Dermis microvascular lymphatic vessel endothelial cell (primary cell): Measurements from ENCODE around the gene POLD4. TPM values are rescaled to one million over a fixed set of nuclear protein-coding genes. Genes with fewer than 3 reads are reported as not detected.
"Not testable (repeated sequence)": the region's sequence is repeated elsewhere in the genome, so short reads cannot be mapped to it uniquely, and the experiment has no call there.

ENCODE experiments used
- DNase-seq, 2 donors: peaks; one replicate each; pipeline versions ENCODE4 v3.0.0 to v3.0.0-alpha.2; 2010; ENCODE audit warnings: low read depth in 2 of 2
- total RNA-seq: library from RNA; depleted of rRNA; stranded (reverse); fragments of >200 nt; gene quantifications from 2 replicates; pipeline ENCODE4 v1.2.1, GENCODE V29; 2014

Gene POLD4
- total RNA-seq, 1 donor from 2014 or later, result 26.2 TPM

DNA sequence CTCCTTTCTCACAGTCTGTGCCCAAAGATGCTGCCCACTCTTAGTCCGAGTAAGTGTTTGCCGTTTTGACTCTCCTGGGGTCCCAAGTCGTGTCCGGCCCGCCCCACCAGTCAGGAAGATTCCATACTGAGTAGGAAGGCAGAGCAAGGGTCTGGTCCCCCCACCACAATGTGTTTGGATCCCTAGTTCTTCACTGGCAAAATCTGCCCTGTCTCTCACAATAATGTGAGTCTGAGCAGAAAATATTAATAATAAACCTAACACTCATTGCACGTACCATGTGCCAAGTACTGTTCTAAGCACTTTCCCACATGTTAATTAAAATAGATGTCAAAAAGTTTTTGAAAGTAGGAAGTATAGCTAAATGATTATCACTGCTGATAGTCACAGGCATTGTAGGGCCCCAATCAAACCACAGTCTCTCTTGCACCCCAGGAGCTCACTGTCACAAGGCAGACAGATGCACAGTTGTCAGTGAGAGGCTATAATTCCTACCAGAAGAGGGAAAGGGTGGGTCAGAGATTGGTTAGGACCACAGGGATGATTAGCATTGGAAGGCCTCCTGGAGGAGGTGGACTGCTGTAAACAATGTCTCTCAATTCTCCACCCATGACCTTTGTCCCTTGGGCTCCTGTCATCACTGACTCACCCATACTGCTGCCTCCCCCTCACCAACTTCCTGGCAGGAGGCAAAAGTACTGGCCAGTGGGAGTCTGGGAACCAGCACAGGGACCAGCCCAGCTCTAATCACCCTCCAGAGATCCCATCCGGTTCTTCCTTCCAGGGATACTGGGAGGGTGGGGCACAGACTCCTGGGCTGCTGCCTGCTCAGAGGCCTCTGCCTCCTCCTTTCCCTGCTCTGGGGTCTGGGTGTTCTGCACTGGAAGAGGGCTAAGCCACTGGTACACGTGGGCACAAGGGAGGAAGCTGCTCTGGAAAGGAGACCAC lies 1.0 kb upstream of the POLD4 start:
- DNase-seq, result peak; percentile 73 to 97

DNA sequence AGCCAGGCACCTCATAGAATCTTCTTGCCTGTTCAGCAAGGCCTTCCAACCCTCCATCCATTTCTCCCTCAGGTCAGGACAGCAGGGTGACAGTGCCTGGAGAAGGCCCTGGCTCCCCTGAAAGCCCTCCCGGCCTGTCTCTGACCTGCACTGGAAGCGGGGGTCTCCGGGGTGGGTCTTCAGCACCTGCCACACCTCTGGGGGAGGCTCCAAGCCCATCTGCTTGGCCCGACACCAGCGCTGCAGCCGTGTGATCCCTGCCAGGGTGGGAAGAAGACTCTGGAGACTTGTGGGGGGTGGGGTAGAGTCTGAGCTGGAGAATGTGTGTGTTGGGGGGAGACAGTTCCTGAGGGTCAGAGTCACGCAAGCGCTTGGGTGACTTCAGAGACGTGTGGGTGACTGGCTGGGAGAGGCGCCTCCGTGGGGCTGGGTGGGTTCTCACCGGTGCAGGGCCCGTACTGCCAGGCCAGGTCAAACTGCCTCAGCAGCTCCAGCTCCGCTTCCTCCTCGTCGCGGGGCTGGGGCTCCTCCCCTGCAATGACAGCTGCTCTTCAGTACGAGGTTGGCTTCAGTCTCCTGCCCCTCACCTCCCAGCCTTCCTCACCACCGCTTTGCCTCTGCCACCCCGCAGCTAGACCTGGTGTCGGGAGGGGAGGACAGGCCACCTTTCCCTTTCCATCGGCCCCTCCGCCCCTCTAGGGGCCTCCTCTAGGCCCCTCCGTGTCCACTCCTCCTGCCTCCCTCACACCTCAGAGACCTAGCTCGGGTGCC lies 615 bp downstream of the POLD4 start:
- DNase-seq, result peak in 1 of 2 donors; percentile 60

DNA sequence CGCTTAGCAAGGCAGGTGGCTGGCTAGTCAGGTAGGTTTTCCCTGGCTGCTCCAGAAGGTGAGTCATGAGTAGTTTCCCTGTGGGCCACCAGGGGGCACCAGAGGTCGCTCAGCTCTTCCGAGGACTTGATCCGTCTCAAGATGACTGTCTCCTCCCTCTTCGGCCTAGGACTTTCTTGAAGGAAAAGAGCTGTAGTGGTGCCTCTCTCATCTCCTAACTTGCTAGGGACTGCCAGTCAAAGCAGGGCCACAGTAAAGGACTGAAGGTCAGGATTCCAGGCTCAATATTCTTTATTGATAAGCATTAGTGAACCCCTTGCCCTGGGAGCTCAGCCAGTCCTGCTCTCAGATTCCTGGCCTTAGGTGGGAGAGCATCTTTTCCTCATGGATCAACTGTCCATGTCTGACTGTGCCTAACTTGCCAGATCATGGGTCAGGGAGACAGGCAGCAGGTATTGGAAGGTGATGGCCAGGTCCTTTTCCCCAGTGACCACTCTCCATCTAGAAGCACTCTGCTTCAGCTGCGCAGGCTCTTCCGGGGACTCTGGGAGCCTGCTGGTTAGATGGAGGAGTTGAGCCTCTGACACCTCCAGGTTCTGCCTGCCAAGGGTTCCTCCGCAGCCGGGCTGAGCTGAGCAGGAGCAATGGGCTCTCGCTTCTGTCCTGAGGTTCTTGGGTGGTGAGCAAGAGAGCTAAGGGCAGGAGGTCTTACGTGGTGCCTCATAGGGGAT lies 1.9 kb downstream of the POLD4 start:
- peak in 1 of 2 donors; percentile 73 for DNase-seq

DNA sequence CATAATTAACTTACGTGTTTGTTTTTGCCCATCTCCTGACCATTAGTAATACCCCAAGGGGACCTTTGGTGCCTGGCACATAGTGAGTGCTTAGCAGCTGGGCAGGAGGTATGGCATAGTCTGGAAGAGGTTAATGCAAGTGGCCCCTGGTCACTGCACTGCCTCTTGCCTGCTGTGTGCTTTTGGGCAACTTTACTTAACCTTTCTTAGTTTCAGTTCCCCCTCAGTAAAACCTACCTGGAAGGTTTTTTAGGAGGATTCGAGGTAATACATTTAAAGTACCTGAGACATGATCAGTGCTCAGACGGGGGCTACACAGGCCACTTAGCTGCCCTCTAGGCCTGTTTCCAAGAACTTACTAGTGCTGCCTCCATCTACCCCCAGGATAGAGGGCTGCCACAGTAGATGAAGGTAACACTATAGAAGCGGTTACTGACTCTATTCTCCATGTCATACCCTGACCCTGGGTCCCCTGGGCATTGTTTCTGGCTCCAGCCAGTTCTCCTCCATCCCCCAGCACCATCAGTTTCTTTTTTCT lies 3.3 kb downstream of the POLD4 start:
- no peak for DNase-seq

DNA sequence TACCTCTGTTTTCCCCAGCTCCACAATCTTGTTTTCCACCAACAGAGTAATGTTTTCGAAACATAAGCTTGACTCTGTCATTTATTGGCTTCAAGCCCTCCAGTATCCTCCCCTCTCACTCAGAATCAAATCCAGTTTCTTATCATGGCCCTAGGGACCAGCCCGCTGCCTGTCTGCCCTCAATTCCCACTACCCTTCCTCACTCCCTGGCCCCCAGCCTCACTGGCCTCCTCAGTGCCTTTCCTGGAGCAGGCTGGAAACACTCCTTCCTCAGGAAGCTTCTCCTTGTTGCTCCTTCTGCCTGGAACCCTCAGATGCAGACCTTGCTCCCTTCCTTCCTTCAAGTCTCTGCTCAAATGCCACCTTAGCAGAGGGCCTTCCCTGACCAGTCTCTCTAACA lies 3.9 kb downstream of the POLD4 start:
- DNase-seq, result no peak

DNA sequence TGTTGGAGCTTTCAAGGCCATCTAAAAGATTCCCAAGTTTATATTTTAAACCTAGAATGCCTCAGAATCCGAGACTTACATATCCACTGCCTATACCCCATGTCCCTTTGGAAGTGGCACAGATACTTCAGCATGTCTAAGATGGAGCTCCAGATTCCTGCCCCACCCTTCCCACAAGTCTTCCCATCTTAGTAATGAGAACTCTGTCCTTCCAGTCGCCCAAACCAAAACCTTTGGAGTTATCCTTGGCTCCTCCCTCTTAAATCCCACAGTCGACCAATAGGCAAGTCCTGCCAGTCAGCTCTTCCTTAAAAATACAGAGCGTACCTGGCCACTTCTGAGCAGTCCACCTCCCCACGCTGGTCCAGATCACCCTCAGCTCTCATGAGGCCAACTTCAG lies 4.3 kb downstream of the POLD4 start:
- DNase-seq, result no peak

DNA sequence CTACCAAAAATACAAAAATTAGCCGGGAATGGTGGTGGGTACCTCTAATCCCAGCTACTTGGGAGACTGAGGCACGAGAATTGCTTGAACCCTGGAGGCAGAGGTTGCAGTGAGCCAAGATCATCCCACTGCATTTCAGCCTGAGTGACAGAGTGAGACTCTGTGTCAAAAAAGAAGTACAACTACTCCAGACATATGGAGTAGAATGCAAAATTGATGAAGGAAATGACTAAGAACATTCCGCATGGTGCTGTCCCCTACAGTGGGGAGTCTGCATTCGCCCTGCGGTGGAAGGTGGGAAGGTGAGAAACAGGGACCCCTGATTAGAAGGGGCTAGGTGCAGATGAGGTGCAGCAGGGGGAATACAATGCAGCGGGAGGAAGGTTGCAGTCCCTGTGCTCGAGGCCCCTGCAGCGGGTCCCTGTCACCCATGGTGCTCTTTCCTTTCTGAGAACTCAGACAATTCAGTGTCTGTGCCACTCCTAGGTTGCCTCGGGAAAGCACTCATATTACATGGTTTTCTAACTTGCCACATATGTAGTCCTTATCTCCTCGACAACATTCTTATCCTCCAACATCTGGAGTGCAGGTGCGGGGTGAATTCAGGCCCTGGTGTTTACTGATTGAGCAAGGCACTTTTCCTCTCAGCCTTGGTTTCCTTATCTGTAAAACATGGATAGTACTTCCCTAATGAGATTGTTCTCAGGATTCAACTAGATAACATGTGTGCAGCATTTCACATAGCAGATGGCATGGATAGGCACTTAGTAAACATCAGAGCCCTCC lies 5.2 kb downstream of the POLD4 start:
- no peak for DNase-seq

DNA sequence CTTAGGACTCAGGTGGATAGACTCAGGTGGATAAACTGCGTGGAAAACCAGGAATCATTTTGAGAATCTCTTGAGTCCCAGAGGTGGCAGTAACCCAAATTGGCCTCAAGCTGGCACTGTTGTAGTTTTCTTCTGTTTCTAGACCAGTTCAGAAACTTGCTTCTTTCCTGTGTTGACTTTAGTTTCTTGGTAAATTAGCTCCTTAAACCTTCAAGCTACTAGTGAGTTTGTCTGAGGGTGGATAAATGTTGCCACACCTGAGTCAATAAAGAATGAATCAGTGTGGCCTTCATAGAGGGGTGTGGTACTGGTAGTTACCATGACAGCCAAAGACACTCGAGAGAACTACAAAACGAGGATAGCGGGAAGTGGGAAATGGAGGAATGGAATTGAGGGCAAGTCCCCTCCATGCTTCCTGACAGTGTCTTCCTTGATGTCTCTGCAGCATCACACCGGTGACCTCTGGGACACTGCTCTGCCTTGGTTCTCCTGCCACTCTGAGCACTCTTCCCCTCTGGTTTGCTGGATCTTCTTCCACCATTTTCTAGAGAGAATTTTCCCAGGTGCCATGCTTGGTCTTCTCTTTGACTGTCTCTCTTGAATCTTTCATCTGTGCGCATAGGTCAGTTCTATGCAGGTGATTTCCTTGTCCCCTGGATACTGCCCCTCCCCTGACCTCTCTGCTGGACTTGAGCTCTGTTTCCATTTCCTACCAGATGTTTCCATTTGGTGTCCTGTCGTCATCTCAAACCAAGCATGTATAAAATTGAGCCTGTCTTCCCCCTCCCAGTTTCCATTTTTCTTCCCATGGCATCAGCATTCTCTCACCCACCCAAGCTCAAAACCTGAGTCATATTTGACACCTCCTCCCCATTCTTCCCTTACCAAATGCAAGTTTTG lies 7.2 kb downstream of the POLD4 start:
- peak in 1 of 2 donors; percentile 58 for DNase-seq

DNA sequence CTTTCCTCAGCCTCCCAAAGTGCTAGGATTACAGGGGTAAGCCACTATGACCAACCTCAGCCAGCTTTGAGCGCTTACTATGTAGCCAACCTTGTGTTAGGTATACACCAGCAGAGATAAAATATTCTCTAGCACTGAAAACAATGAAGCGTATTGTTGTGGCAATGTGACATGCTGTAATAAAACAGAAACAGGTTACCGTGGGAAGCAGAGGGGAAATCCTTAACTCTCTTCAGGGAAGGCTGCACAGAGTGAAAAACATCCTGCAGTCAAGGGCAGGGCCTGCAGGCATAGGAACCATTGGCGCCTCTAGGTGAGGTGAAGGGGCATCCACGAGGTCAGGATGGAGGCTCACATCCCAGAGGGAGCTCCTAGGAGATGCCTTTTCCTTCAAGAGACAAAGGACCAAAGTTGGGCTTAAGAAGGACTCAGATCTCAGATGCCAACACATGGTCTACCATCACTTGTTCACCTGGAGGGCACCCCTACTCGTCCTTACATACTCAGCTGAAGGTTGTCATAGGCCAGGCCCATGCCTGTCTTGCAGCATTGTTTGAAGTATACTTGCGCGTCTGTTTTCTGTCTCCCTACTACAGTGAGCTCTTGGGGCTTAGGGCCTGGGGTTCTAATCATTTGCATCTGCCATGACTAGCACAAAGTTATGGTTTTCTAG lies 8.0 kb downstream of the POLD4 start:
- peak; percentile 52 to 68 for DNase-seq

DNA sequence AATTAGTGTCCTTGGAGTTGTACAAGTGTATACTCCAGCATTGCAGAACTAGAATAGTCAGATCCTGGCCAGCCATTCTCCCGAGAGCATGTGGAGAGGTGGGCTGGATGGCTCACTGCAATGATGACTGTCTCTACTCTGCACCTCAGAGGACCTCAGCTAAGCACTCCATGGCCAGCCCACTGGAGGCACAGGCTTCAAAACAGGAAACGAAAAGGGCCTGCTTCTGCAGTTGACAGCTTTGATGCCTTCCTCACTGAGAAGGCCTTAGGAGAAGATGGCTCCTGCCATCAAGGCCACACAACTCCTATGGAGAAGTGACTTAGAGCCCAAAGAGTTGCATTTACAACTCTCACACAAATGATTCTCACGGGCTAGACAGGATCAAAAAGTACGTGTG lies 9.1 kb downstream of the POLD4 start:
- DNase-seq, result no peak

DNA sequence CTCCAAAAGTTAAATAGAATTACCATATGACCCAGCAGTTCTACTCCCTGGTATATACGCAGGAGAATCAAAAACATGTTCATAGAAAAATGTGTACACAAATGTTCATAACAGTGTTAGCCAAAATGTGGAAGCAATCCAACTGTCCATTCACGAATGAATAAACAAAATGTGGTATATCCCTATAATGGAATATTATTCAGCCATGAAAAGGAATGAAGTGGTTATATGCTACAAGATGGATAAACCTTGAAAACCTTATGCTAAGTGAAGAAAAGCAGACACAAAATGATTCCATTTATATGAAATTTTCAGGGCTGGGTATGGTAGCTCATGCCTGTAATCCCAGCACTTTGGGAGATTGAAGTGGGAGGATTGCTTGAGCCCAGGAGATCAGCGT lies 16.1 kb downstream of the POLD4 start:
- DNase-seq, result no peak

DNA sequence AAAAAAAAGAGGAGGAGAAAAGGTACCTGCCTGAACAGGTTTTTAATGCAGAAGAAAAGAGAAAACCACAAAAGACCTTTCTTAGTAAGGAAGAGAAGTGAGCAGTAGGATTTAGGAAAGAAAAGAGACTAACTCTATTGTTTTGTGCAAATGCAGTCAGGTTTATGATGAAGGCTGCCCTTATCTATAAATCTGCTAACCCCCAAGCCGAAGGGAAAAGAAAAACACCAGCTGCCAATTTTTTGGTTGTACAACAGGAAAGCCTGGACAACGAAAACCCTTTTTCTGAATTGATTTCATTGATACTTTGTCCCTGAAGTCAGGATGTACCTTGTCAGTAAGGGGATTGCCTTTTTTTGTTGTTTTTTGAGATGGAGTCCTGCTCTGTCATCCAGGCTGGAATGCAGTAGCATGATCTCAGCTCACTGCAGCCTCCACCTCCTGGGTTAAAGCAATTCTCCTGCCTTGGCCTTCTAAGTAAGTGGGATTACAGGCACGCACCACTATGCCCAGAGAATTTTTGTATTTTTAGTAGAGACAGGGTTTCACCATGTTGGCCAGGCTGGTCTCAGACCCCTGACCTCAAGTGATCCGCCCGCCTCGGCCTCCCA lies 21.2 kb downstream of the POLD4 start:
- DNase-seq, result no peak

DNA sequence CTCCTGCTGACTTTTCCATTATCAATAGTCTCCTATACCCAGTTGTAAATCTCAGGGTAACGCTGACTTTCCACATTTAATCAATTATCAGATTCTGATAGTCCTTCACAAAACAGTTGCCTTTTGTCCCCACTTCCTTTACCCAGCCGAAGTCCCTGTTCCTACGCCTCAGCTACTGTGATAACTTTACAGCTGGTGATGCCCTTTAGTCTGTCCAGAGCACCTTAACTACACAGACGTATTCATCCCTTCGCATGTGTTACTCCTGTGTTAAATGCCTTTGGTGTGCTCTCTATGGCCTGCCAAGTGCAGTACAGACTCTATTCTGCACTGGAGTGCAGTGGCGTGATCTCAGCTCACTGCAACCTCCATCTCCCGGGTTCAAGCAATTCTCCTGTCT lies 29.8 kb downstream of the POLD4 start:
- DNase-seq, result no peak

DNA sequence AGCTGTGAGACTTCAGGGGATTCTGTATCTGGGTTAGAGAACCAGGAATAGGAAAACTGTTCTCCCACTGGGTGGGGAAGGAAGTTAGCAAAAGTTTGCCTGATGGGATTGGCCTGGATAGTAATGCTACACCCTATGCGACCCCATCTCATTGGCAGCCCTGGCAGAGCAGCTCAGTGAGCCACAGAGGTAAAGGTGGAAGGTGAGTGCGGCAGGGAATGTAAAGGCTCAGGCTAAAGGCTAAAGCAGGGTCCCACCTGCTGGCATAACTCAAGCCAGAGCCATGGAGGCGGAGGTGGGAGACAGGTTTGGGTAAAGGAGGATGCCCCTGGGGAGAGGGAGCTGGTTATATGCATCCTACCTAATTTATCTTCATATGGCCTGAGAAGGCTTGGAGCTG lies 31.3 kb downstream of the POLD4 start:
- DNase-seq, result no peak

DNA sequence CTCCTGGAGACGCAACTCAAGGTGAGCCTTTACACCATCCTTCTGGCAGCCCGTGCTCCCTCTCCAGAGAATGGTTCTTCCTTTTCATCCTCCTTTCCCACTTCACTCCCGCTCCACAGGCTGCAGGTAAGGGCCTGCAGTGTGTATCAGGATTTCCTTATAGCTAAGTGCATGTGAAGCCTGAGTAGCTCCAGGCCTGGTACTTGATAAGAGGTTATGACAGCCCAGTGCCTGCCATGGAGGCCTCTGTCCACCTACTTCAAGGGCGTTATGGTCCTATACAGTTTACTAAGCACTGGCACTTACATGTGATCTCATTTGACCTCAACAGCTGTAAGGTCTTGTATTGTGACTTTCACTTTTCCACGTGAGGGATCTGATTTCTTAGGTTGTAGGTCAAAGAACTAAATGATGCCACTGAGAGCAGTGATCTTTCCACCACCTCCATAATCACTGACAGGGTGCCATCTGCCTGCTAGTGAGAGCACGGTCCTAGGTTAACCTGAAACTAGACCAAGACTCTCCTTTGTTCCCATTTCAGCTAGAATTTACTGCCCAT lies 32.0 kb downstream of the POLD4 start:
- no peak for DNase-seq

DNA sequence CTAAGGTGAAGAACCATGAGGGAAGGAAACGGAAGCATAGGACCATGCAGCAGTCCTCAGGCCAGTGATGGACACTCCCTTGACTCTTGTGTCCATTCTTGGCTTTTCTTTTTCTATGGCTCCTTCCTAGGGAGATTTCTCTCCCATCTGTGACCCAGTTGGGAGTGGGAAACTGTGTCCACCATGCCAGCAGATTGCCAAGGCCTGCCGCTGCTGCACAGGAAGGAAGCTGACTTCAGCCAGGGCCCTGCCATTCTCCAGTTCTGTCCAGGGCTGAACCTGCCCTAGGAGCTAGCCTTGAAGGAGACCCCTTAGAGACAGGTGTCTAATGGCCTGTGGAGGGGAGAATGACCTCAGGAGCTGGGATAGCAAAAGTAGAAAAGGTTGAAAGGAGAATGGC lies 32.7 kb downstream of the POLD4 start:
- DNase-seq, result no peak

DNA sequence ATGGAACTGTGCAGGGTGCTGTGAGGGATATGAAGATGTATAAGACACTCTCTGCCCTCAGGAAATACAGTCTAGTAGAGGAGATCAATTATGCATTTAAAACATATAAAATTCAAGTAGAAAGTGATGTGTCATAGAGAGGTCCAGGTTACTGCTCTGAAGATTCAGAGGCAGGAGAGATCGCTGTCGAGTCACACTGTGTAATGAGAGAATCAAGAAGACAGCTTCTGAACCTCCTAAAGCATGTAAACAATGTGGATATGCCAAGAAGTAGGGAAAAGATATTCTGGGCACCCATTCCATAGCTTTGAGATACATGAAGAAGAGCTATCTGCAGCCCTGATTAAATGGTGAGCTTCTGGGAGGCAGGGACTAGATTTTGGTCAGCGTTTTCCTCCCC lies 33.3 kb downstream of the POLD4 start:
- no peak for DNase-seq

DNA sequence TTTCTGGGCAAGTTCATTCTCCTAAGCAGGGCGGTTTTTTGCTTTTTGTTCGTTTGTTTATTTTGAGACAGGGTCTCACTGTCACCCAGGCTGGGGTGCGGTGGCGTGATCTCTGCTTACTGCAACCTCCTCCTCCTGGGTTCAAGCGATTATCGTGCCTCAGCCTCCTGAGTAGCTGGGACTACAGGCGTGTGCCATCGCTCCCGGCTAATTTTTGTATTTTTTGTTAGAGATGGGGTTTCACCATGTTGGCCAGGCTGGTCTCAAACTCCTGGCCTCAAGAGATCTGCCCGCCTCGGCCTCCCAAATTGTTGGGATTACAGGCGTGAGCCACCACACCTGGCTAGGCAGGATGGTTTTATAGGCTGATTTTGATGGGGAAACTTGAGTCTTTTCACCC lies 34.5 kb downstream of the POLD4 start:
- DNase-seq, result not testable (repeated sequence)
